Caki2 (cell line): ENCODE results near the gene RNF223. TPM values are rescaled to one million over a fixed set of nuclear protein-coding genes. Genes with fewer than 3 reads are reported as not detected.
"Not testable (repeated sequence)": the region's sequence is repeated elsewhere in the genome, so short reads cannot be mapped to it uniquely, and the experiment has no call there.

Experiments
- DNase-seq: peaks from one replicate; pipeline ENCODE4 v3.0.0-alpha.2; 2015; ENCODE audit warnings: low read depth
- in situ Hi-C: cut with HindIII; loops from 2 replicates; pipeline ENCODE4 v1.10.0; 2016; ENCODE audit warnings: low sequenced_read_pairs, low pct_unique_long_range_greater_than_20kb, mixed read lengths
- total RNA-seq: library from RNA; depleted of rRNA; stranded (reverse); fragments of >200 nt; shearing (Covaris generic); gene quantifications from 2 replicates; pipeline ENCODE4 v1.2.3, GENCODE V29; 2014; ENCODE audit warnings: low replicate concordance

Gene RNF223
- total RNA-seq, 1 experiment from 2014 or later: not detected

GRCh38 chr1:1040004-1040991, 33.8 kb downstream of the RNF223 start:
- peak; percentile 64 for DNase-seq
- in situ Hi-C loops: no loop called here

GRCh38 chr1:1039145-1039910, 34.8 kb downstream of the RNF223 start:
- in situ Hi-C loops: no loop called here
- no peak for DNase-seq

DNA sequence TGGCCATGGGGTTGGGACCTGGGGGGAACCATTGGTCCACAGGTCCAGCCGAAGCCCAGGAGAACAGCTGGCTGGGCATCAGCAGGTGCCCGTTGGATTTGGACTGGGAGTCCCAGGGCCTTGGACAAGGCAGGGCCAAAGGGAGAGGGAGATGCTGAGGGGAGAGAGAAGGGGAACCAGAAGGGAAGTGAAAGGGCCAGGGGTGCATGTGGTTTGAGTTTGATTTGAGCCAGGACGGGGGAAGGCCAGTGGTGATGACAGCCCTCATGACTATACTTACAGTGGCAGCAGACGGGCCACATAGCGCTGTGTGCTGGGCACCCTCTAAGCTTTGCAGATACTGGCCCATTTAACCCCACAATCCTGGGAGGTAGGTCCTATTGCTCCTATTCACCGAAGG, 35.4 kb downstream of the RNF223 start:
- in situ Hi-C loops: no loop called here
- no peak for DNase-seq

DNA sequence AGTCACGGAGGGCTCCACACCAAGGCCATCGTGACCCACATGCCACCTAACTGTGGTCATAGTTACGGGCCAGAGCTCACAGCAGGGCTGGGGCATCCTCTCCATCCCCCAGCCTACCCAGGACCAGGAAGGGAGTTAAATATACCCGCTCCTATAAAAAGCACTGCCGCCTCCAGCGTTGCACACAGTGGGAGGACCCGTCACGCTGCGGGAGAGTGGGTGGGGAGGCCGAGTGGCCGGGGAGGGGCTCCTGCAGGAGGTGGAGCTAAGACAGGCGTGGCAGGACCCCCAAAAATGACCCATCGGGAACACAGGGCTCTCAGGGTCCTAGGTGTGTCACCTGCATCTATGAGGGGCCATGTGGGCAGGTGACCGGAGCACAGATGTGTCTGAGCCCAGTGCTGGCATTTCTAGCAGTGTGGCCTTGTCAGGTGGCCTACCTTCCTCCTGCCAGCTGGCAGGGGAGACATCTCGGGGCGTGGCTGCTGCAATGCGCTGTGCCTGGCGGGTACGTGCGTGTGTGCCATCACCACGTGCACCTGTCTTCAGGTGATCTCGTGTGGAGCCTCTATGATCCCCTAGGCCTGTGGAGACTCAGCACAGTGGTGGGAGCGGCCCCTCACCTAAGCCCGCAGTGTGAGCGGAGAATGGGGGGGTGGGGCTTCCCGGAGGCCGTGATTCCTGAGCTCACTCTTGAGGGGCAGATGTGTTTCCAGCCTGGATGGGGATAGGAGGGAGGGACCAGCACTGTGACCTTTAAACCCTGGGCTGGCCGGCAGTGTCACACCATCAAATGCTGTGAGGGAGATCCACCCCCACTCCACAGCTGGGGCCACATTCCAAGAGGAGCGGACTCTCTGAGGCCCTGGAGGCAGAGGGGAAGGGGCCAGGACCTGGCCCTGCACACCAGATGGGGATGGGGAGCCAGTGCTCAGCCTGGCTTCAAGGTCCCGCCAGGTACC, 36.5 kb downstream of the RNF223 start:
- no peak for DNase-seq
- in situ Hi-C loops: no loop called here

- DNase-seq: no peak
- in situ Hi-C loops: no loop called here
These were observed 38.7 kb downstream of the RNF223 start for GRCh38 chr1:1035291-1035943.

DNA sequence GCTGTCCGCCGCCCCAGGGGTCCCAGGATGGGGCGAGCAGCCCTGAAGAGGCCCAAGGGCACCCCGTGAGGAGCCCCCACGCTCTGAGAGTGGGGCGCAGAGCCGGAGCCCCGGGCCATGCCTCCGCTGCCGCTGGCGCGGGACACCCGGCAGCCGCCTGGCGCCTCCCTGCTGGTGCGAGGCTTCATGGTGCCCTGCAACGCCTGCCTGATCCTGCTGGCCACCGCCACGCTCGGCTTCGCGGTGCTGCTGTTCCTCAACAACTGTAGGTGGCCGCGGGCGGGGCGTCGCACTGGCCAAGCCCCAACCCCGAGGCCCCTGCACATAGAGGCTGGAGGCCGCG, 39.7 kb downstream of the RNF223 start:
- no peak for DNase-seq
- in situ Hi-C loops: no loop called here

GRCh38 chr1:1033731-1034438, 40.2 kb downstream of the RNF223 start:
- in situ Hi-C loops: no loop called here

DNA sequence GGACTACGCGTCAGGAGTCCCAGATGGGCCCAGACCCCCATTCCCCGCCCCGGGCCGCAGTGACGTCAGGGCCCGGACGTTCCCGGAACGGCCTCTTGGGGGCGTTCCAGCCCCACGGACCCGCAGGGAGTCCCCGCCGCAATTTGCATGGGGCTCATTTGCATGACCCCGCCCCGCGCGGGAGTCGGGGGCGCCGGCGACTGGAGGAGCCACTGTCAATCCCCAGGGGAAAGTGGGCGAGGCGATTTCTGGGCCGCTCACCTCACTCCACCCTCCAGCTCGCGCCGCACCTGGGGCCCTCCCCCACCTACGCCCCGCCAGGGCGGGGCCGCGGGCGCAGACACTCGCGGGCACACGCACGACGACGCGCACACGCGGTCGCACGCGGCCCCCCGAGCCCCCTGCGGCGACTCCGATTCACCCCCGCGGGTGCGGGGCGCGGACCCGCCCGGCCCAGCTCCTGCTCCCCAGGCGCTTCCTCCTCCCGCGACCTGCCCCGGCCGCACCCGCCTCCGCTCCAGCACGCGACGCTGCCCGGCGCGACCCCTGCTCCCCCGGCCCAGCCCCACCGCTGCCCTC, 41.0 kb downstream of the RNF223 start:
- no peak for DNase-seq
- in situ Hi-C loops: no loop called here

More at GRCh38 chr1:1033731-1034438, 40.2 kb downstream of the RNF223 start:
- DNase-seq: no peak

GRCh38 chr1:1032424-1032823, 41.7 kb downstream of the RNF223 start:
- no peak for DNase-seq
- in situ Hi-C loops: no loop called here

- no peak for DNase-seq
- in situ Hi-C loops: no loop called here
These were observed 42.4 kb downstream of the RNF223 start for GRCh38 chr1:1031659-1032235.

DNA sequence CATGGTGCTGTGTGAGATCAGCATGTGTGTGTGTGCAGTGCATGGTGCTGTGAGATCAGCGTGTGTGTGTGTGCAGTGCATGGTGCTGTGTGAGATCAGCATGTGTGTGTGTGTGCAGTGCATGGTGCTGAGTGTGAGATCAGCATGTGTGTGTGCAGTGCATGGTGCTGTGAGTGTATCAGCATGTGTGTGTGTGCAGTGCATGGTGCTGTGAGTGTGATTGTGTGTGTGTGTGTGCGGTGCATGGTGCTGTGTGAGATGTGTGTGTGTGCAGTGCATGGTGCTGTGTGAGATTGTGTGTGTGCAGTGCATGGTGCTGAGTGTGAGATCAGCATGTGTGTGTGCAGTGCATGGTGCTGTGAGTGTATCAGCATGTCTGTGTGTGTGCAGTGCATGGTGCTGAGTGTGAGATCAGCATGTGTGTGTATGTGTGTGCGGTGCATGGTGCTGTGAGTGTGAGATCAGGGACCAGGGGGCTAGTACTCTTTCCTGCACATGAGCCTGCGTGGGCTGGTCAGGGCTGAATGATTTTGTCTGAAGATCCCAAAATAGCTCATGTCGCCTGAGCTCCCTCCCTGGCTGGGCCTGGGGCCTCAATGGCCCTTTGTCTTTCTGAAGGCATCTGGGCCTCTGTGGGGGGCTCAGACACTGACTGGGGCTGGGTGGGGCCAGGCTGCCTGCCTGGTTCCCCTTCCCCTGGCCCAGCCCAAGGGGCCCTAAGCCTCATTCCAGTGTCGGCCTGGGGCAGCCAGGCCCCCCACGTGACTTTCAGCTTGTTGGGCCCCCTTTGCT, 43.0 kb downstream of the RNF223 start:
- in situ Hi-C loops, DNase-seq: not testable (repeated sequence)

GRCh38 chr1:1027791-1028190, 46.3 kb downstream of the RNF223 start:
- in situ Hi-C loops: no loop called here
- no peak for DNase-seq

DNA sequence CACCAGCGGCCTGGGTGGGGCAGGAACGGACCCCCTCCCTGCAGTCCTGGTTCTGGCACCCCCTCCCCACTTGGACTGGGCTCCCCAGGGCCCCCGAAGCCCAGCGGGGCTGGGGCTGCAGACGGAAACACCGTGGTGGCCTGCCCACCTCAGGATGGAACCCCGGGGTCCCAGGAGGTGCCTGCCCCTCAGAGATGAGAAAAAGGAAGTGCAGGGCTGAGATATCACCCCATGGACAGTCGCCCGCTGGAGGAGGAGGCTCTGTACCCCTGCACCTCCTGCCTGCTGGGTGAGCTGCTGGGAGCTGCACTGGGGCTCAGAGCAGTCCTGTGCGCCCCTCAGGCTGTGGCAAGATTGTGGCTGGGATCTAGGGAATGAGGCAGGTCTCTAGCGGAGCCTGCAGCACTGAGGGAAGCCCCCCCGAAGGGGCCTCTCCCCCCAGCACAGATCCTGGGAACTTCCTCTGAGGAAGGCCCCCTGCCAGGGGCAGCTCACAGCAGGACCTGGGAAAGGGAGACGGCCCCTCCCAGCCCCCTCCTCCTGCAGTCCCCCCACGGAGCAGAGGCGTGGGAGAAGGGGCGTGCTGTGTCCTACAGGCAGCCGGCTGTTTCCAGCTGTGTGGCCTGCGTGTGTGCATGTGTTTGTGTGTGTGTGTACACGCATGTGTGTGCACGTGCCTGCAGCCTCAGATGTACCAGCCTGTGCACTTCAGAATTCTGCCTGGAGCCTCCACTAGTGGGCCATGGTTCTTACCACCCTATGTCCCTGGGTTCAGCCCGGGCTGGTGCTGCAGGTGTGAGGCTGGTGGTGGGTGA, 47.3 kb downstream of the RNF223 start:
- no peak for DNase-seq
- in situ Hi-C loops: no loop called here

DNA sequence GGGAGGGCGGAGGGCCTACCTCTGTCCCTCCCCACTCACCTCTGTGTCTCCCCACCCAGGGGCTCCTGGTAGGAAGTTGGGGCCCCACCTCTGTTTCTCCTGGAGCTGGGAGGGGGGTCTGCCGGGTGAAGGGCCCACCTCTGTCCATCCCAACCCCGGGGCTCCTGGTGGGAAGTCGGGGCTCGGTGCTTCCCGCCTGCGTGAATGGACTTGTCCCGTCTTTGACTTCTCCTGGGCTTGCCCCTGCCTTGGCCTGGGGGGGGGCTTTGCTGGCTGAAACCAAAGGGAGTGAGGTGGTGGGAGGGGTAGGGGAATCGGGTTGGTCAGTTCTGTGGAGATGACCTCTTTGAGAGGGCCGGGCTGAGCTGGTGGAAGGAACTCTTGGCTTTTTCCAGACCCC, 48.4 kb downstream of the RNF223 start:
- in situ Hi-C loops: no loop called here
- no peak for DNase-seq
